Neural progenitor cell (in vitro differentiated cells): Measurements from ENCODE around the gene THEM4.

Experiments
- EZH2 ChIP-seq: fragments of 200-600 bp; sonication (generic); IDR thresholded peaks from 2 replicates; pipeline ENCODE4 v1.6.1; 2017; ENCODE audit warnings: antibody characterized with exemption, mild to moderate bottlenecking, moderate library complexity
- TF ChIP-seq, protein P1 (sequence below): fragments of 200-600 bp; sonication (generic); IDR thresholded peaks from 2 replicates; pipeline ENCODE4 v1.5.1; 2017; ENCODE audit warnings: antibody characterized with exemption, mild to moderate bottlenecking

GRCh38 chr1:151914076-151914475 is 4.8 kb upstream of the THEM4 start:
- no peak for TF ChIP-seq EZH2
- TF ChIP-seq, protein P1, sequence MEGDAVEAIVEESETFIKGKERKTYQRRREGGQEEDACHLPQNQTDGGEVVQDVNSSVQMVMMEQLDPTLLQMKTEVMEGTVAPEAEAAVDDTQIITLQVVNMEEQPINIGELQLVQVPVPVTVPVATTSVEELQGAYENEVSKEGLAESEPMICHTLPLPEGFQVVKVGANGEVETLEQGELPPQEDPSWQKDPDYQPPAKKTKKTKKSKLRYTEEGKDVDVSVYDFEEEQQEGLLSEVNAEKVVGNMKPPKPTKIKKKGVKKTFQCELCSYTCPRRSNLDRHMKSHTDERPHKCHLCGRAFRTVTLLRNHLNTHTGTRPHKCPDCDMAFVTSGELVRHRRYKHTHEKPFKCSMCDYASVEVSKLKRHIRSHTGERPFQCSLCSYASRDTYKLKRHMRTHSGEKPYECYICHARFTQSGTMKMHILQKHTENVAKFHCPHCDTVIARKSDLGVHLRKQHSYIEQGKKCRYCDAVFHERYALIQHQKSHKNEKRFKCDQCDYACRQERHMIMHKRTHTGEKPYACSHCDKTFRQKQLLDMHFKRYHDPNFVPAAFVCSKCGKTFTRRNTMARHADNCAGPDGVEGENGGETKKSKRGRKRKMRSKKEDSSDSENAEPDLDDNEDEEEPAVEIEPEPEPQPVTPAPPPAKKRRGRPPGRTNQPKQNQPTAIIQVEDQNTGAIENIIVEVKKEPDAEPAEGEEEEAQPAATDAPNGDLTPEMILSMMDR = no peak
